Inflammatory macrophage treated with lipopolysaccharide for 1 hour (primary cell): ENCODE data around the gene TFDP1.

Experiments used
- DNase-seq, 2 donors: peaks; one replicate each; pipeline ENCODE4 v3.0.0-alpha.2; 2020 to 2022

Gene TFDP1

DNA sequence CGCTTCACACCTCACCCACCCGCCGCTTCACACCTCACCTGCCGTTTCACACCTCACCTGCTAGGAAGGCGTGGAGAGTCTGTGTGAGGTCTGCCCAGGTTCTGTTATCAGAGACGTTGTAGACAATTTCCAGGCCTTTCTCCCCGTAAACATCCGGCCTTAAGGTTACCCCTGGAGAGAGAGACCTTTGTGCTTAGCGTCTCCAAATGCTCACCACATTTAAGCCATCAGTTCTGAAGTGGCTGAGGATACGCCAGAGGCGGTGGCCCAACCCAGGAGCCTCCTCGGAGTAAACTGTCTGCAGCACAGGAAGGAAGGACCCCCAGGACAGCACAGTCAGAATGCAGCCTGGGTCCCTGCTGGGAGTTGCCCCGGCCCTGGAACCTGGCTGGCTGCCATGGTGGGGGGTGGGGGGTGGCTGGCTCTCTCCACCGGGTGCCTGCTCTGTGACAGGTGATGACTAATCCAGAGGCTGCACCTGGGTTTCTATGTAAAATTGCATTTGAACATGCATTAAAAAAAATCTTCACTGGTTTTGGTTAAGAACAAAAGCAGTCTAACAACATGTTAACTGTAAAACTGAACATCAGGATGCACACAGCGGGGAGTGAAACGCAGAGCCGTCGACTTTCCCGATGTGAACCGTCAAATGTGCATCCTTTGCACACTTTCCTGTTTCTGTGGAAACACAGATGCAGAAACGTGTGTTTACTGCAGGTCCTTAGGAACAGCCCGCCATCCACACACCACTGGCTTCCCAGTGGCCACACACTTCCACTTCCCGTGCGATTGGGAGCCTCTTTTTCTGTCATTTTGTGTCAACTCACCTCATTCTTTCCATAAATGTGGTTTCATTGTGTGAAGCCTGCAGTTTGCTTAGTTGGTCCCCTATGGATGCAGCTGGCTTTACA lies 69.0 kb downstream of the TFDP1 start:
- DNase-seq = no peak

DNA sequence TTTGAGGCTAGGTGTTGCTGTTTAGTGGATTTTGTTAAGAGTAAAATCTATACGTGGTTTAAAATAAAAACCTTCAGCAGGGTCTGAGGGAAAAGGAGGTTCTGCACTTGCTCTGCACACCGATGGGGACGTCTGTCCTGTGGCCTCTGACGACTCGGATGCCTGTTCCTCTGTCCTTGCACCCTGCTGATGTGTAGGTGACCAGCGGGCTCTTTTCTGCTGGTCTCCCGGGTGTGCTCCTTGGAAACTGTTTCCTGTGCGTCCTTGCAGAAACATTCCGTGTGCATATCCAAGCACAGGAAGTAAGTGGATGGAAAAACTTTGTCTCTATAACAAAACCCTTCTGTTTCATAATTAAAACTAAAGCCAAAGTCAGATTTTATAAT lies 69.6 kb downstream of the TFDP1 start:
- no peak for DNase-seq

DNA sequence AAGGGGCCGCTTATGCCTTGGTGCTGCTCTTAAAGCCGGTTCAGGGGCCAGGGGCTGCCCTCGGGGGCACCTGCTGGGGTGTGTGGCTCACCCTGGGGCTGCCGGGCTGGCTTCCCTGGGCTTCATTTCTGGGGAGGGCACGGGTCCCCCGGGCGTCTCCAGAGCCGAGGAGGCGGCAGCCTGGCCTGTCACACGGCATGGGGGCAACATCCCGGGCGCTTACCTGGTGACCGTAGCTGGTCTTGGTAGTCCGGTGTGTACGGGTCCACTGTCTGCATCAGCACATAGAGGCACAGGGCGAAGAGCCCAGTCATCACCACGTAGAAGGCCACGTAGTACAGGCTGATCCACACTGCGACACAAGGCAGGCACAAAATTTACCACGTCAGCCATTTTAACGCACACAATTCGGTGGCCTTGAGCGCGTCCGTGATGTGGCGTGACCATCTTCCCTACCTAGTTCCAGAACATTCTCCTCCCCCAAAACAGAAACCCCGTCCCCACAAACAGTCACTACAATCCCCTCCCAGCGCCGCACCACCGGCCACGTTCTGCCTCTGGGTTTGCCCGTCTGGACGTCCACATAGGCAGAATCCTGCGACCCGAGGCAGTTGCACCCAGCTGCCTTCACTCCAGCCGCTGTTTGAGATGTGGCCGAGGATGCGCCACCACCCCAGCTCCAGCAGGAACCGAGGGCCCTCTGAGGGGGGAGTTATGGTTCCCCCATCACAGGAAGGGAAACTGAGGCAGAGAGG lies 70.2 kb downstream of the TFDP1 start:
- DNase-seq = no peak

DNA sequence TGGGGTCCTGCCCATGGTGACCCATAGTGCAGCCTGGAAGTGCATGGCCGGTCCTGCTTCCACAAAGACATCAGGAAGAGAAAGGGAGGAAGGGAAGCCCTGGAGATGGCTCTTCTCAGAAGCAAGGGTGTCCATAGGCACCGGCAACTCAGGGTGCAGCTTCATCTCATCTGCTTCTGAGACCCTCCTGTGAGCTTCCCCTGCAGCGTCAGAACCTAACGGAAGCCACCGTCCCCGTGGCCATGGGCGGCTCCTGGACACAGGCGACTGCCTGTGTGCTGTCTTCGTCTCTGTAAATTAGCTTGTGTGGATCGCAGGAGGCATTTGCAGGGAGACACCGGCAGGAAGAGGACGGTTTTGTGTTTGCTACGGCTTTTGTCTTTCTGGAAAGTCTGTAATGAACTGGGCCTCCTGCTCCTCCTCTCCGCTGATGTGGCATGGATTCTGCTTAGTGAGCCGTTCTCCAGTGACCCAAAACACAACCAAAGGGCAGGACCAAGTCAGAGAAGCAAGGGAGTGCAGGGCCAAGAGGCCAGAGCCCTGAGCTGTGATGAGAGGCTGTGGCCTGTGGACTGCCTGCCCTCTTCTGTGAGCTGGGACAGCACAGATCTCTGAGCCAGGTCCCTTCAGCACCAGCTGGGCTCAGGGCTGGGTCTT lies 70.9 kb downstream of the TFDP1 start:
- DNase-seq = no peak

DNA sequence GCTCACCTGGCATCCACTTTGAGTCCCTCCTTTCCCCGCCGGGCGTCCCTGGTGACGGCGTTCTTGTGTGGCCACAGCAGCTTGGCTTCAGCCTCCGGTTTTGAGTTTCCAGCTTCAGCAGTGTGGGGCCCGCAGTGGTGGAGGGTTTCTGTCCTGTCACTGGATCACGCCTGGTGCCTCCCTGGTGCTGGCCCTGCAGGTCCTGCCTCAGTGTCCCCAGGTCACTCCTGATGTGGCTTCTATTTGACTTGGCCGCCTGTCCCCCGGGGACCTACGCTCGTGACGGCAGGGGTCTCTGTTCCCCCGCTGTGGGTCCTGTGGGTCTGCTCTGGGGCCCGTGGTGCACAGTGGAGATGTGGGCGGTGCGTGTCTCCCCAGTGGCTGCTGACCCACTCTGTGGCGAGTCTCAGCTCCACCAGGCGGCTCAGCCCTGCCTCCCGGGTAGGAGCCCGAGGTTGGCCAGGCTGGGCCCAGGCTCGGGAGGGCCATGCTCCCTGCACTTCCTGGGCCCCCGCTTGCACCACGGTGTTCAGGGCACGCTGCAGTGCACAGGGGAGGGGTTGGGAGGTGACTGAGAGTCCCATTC lies 71.5 kb downstream of the TFDP1 start:
- no peak for DNase-seq

DNA sequence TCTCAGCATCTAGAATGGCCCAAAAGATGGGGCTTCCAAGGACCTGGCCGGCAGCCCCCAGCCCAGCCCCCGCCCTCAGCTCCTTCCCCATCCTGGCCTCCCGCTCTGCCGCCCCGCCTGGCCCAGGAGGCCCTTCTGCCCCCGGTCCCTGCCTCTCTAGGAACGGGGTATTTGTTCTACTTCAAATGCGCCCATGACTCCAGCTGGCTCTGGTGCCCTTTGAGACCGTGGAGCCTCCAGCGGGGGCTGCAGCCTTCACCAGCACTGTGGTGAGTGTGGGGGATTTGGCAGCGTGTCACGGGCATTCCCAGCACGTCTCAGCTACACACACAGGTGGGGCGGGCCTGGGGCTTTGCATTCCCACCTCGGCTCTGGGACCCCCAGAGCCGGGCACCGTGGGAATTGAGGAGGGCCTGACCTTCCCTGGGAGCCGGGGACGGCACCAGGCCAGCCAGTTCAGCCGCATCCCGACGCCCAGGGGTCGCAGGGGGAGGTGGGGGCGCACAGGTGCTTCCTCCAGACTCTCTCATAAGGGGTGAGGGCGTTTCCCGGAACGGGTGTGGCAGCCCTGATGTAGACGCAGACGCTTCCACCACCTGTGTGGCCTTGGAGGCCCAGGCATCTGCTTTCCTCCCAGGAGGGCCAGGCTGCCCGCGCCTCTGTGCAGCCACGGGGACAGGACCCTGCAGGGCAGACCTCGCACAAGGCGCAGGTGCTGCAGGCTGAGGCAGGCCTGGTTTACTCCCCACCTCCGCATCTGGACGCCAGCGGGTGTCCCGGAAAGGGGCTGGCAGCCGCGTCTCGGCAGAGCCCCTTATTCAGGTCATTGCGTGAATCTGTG lies 72.5 kb downstream of the TFDP1 start:
- no peak for DNase-seq

DNA sequence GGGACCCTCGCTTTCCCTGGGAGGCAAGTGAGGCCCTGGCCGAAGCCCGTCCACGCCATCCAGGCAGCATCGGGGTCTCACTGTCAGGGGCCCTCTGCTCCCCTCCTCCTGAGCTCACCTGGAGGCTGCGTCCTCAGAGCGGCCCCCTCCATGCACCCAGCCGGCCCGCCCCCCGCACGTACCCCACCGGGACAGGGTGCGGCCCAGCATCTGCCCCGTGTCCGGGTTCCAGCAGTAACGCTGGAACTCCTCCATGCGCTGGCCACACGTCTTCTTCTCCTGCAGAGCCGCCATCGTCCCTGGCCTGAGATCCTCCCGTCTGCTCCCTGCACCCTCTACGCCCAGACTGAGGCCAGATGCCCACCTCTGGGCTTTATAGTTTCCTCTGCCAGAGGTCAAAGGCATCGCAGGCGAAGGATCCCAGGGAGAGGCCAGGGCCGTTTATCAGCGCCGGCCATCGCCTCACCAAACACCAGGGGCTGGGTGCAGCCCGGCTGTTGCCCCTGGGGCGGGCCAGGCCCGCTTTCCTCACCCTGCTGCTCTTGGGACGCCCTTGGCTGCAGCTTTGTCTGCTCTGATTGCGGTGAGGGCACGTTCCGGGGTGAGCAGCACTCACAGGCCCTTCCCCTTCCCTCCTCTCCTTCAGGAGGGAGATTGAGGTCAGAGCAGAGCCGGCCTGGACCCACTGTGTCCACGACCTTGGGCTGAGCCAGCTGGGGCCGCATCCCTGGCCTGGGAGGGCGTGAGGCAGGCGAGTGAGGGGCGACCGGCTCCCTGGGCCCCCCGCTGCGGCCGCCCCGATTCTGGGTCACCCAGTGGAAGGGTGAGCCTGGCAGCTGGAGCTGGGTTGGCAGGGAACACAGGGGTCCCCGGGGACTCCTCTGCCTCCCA lies 73.5 kb downstream of the TFDP1 start, which contains the start of gene ATP4B:
Gene ATP4B, minus strand, starts transcription at position 348 of the 891 bp plus-strand sequence. Its CDS starts 54 bp downstream, at position 294.
- DNase-seq = no peak

DNA sequence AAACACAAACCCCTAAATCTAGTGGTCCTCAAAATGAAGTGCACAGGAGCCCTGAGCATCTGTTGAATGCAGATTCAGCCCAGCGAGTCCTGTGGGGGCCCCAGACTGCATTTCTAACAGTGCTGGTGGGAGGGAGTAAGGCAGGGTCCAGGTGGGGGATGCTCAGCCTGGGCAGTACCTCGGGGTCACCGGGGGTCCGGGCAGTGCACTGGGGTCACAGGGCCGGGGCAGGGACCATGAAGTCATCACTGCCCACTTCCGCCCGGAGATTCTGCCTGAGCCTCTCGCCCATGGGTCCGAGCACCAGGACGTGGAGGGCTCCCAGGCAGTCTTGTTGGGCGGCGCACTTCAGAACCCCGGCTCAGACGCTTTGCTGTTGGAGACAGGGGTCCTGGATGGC lies 74.3 kb downstream of the TFDP1 start:
- DNase-seq = no peak

DNA sequence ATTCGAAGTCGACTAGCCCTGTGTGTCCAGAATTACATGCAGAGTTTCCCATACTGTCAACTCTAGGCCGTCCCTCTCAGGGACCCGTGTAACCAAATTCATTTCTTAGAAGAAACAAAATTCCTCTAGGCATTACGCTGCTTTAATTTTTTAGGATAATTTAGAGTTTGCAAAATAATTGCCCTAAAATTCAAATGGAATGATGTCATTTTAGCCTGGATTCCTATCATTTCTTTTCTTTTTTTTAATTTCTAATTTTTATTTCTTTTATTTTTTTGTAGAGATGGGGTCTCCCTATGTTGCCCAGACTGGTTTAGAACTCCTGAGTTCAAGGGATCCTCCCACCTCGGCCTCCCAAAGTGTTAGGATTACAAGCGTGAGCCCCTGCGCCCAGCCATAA lies 74.8 kb downstream of the TFDP1 start:
- DNase-seq = no peak

DNA sequence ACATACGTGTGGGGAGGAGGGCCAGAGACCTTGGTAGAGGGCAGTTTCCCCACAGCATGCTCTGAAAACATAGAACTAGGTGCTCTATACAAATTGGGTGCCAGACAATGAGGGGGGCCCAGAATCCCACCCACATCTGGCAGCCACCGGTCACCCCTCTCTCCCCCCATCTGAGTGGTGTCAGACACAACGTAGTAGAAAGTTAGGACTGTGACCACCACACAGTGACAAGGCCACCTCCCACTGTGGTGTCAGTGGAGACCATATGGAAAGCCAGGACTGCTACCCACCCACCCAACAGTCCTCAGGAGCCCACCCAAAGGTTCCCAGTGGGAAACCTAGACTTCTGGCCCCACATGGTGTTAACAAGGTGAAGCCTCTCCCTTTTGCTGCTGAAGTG lies 75.5 kb downstream of the TFDP1 start:
- no peak for DNase-seq

DNA sequence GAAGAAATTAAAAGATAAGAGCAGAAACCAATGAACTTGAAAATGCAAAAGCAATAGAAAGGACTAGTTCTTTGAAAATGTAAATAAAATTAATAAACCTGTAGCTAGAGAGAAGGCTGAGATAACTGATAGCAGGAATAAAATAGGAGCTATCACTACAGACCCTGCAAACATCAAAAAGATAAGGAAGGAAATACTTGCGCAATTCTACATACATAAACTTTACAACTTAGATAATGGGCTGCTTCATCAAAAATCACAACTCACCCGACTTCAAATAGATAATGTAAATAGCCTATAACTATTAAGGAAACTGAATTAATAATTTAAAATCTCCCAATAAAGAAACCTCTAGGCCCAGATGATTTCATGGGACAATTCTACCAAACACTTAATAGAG lies 77.0 kb downstream of the TFDP1 start:
- no peak for DNase-seq

DNA sequence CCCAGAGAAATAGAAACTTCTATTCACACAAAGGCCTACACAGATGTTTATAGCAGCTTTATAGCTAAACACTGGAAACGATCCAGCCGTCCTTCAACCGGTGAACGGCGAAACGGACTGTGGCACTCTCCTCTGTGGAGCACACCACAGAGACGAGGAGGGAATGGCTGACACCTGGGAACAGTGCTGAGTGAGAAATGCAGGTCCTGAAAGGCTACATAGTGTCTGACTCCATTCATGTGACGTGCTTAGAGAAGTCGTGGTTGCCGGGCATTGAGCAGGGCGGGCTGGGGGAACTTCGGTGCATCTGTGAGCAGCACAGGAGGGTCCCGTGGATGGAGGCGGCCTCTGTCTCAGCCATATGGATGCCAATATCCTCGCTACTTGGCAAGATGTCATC lies 79.4 kb downstream of the TFDP1 start:
- DNase-seq = no peak

DNA sequence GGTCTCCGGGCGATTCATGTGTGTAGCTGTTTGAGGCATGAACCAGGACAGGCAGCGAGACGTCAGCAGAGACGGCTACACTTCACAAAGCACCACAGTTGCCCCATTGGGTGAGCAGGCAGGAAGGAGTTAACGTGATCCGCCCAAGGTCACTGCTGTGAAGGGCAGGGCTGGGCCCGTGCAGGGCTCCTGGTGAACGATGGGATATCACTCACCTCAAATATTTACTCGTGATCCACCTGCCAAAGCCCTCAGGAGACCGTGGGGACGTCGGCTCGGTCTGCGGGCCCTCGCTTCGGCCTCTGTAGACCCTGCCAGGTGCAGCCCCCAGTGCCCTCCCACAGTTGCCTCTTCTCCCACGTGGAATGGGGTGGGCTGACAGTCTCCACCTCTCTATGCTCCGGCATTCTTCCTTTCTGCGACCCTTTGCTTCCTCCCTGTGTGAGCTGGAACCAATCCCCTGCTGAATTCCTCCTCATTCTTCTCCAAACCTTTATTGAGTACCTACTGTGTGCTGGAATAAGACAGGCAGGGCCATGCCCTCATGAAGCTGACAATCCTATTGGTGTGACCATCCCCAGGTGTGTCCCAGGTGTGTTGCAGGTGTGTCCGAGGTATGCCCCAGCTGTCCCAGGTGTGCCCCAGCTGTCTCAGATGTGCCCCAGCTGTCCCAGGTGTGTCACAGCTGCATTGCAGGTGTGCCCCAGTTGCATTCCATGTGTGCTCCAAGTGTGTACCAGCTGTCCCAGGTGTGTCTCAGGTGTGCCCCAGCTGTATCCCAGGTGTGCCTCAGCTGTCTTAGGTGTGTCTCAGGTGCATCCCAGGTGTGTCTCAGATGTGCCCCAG lies 80.4 kb downstream of the TFDP1 start:
- no peak for DNase-seq

DNA sequence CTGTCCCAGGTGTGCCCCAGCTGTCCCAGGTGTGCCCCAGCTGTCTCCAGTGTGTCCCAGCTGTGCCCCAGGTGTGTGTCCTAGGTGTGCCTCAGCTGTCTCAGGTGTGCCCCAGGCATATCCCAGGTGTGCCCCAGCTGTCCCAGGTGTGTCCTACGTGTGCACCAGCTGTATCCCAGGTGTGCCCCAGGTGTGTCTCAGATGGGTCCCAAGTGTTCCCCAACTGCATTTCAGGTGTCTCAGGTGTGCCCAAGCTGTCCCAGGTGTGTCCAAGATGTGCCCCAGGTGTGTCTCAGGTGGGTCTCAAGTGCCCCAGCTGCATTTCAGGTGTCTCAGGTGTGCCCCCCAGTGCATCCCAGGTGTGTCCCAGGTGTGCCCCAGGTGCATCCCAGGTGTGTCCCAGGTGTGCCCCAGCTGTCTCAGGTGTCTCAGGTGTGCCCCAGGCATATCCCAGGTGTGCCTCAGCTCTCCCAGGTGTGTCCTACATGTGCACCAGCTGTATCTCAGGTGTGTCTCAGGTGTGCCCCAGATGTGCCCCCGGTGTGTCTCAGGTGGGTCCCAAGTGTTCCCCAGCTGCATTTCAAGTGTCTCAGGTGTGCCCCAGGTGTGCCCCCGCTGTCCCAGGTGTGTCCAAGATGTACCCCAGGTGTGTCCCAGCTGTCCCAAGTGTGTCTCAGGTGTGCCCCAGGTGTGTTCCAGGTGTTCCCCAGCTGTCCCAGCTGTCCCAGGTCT lies 81.2 kb downstream of the TFDP1 start:
- DNase-seq = no peak

DNA sequence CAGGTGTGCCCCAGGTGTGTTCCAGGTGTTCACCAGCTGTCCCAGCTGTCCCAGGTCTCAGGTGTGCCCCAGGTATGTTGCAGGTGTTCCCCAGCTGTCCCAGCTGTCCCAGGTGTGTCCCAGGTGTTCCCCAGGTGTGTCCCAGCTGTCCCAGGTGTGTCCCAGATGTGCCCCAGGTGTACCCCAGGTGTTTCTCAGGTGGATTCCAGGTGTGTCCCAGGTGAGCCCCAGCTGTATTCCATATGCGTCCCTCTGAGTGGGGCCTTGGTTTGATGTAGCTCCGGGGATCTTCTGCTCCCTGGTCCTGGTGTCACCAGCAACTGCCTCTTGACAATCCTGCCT lies 81.7 kb downstream of the TFDP1 start:
- DNase-seq = no peak

DNA sequence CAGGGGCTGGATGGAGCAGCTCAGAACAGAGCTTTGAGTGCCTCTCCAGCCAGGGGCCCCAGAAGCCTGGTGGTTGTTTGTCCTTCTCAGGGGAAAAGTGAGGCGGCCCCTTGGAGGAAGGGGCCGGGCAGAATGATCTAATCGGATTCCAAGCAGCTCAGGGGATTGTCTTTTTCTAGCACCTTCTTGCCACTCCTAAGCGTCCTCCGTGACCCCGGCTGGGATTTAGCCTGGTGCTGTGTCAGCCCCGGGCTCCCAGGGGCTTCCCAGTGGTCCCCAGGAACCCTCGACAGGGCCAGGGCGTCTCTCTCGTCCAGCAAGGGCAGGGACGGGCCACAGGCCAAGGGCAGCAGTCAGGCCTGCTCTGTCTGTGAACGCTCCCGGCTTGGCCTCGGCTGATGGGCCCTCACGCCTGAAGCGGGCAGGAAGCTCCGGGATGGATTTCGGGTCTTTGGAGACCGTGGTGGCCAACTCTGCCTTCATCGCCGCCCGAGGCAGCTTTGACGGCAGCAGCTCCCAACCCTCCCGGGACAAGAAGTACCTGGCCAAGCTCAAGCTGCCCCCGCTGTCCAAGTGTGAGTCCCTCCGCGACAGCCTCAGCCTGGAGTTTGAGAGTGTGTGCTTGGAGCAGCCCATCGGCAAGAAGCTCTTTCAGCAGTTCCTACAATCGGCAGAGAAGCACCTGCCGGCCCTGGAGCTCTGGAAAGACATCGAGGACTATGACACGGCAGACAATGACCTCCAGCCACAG lies 82.6 kb downstream of the TFDP1 start, which contains the start of gene GRK1:
Gene GRK1, plus strand, starts transcription at position 269 of the 751 bp plus-strand sequence. Its CDS starts 168 bp downstream, at position 437.
- no peak for DNase-seq

DNA sequence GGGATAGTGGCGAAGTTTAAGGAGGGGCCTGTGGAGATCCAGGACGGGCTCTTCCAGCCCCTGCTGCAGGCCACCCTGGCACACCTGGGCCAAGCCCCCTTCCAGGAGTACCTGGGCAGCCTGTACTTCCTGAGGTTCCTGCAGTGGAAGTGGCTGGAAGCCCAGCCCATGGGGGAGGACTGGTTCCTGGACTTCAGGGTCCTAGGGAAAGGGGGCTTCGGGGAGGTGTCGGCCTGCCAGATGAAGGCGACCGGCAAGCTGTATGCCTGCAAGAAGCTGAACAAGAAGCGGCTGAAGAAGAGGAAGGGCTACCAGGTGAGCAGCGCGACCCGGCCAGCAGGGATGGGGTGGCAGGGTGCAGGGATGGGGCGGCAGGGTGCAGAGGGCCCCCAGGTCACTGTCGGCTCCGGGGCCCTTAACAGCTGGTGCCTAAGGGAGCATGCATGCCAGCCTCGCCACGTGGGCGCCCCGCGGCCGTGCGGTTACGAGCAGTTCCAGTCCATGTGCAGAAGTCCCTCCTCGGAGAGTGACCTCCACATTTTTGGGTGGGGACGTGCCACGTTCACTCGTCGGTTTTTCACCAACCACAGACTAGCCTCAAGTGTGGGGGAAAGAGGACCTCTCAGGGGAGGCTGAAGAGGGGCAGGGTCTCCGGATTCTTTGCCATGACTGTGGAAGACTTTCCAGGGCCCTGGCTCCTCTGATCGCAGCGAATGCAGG lies 83.4 kb downstream of the TFDP1 start:
- no peak for DNase-seq

DNA sequence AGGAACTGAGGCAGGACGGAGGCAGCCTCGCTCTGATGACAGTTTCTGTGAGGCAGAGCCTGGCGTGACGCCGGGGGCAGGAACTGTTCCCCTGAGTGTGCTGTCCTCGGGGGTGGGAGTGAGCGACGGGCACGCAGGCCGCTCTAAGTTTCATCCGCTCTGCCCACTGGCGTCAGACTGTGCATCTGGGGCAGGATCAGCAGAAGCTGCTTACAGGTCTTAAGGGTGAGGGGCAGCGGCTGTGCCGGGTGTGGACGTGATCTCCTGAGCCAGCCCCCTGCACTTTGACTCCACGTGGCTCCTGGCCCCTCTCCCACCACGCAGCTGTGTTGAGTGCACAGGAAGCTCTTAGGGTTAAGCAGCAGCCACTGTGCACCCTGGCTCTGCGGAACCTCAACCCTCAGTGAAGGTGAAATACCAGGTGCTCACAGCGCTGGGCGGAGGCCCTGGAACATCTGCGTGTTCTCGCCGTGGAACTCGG lies 84.0 kb downstream of the TFDP1 start:
- no peak for DNase-seq
